Mucosa of descending colon (tissue), 3 donors: ENCODE measurements around the gene ROBO1. TPM values are rescaled to one million over a fixed set of nuclear protein-coding genes. Genes with fewer than 3 reads are reported as not detected.

Experiments used
- ATAC-seq: fragments of 200-7000 bp; cut with Tn5 transposase; one replicate; pipeline ENCODE4 v1.9.1; 2020; ENCODE audit warnings: mild to moderate bottlenecking, moderate library complexity
- DNase-seq, 3 donors: peaks; one replicate each; pipeline ENCODE4 v3.0.0-alpha.2; 2020
- H3K36me3 ChIP-seq: fragments of 200-600 bp; one replicate; pipeline ENCODE4 v1.8.0; 2021; ENCODE audit warnings: low read depth, mild to moderate bottlenecking
- H3K4me1 ChIP-seq: fragments of 200-600 bp; one replicate; pipeline ENCODE4 v1.8.0; 2021; ENCODE audit warnings: low read depth, mild to moderate bottlenecking
- H3K4me3 ChIP-seq: fragments of 200-600 bp; one replicate; pipeline ENCODE4 v1.8.0; 2021; ENCODE audit warnings: mild to moderate bottlenecking
- H3K9me3 ChIP-seq: fragments of 200-600 bp; one replicate; pipeline ENCODE4 v1.8.0; 2021; ENCODE audit warnings: mild to moderate bottlenecking
- CTCF ChIP-seq: fragments of 200-600 bp; IDR thresholded peaks from one replicate; pipeline ENCODE4 v1.8.0; 2022; ENCODE audit warnings: antibody characterized with exemption, mild to moderate bottlenecking
- intact Hi-C, 2 donors: fragments of 100-400 bp; cut with DNase I in 1 of 2; cut with micrococcal nuclease in 1 of 2; formaldehyde crosslinking; loops; one replicate each; pipeline versions ENCODE4 v1.11.0 to v1.11.1; 2022; cut with DNase I, micrococcal nuclease
- total RNA-seq, 3 donors: library from RNA; stranded (reverse); fragmentation: NEBNext Ultra II Directional in 2 of 3; extraction: Animal tissue kit (Norgen Biotek cat#: 25700) in 2 of 3; gene quantifications; one replicate each; pipeline versions ENCODE4 v1.2.1 to v1.2.4, GENCODE V29; 2021 to 2023
- donor health status: DM: no; HTN: no; CAD: no; lungs with moderate emphysema.
- donor health status: DM: no; HTN: no; CAD: no.
- donor health status: DM: no; HTN: yes; CAD: no.

Gene ROBO1
- total RNA-seq, 3 donors from 2014 or later: 4.3 to 22.7 (median 10.1) TPM

DNA sequence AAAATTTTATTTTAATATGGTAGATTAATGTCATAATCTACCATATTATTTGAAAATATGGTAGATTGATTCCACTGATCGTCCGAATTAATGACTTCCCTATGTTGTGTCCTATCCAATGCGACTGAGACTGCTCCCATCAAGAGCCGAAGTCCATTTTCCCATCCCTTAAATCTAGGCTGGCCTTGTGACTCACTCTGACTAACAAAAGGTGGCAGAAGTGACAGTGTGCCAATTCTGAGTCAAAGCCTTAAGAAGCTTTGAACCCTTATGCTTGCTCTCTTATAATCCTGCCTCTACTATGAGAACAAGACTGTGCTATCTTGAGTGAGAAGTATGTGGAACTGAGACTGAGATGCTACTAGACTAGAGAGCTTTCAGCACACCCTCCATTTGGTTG lies 387.2 kb downstream of the ROBO1 start:
- DNase-seq (no peak), ATAC-seq (no peak)
- H3K4me1 ChIP-seq: no peaks in the 10 kb centered on the region
- H3K4me3 ChIP-seq: no peak overlapping the region
- intact Hi-C loops: no loop called here
- H3K36me3 ChIP-seq: no peaks in the 10 kb centered on the region
- no peak for TF ChIP-seq CTCF
- H3K9me3 ChIP-seq: no peaks in the 10 kb centered on the region

- TF ChIP-seq CTCF: no peak
- DNase-seq (no peak), ATAC-seq (no peak)
- no peaks in the 10 kb centered on the region for H3K4me1 ChIP-seq
- intact Hi-C loops: no loop called here
- H3K9me3 ChIP-seq: no peaks in the 10 kb centered on the region
- no peaks in the 10 kb centered on the region for H3K36me3 ChIP-seq
- no peak overlapping the region for H3K4me3 ChIP-seq
These were observed 389.7 kb downstream of the ROBO1 start for GRCh38 chr3:79378064-79378463.

- DNase-seq (no peak), ATAC-seq (no peak)
- H3K36me3 ChIP-seq: no peaks in the 10 kb centered on the region
- H3K4me3 ChIP-seq: no peak overlapping the region
- no peaks in the 10 kb centered on the region for H3K4me1 ChIP-seq
- intact Hi-C loops: loop anchor here (10.0 kb wide), 1 partner anchor 285 kb away; no protein-coding TSS in a partner anchor
- TF ChIP-seq CTCF: no peak
- H3K9me3 ChIP-seq: no peaks in the 10 kb centered on the region
These were observed 398.5 kb downstream of the ROBO1 start for GRCh38 chr3:79369306-79369705.

DNA sequence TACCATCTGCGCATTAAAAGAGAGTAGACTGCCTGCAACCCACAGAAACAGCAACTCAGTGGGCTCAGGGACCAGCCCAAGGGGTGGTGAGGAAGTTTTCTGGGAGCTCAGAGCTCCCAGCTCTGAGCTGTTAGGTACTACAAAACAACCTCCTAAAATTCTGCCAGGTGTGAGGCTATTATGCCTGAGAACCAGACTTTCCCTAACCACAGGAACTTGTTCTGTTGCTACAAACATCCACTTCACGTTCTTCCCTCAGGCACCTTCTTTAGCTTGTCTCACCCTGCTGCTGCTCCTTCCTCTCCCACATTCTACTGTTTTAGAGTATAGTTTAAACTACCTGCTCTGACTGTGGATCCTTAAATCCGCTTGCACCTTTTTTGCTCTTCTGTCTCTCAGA lies 399.4 kb downstream of the ROBO1 start:
- intact Hi-C loops: loop anchor here (10.0 kb wide), 1 partner anchor 284 kb away; no protein-coding TSS in a partner anchor
- ATAC-seq: no peak

GRCh38 chr3:79367803-79368202 lies 400.0 kb downstream of the ROBO1 start:
- no peaks in the 10 kb centered on the region for H3K4me1 ChIP-seq
- no peaks in the 10 kb centered on the region for H3K9me3 ChIP-seq
- ATAC-seq (no peak), DNase-seq (no peak)
- no peak overlapping the region for H3K4me3 ChIP-seq
- no peak for TF ChIP-seq CTCF
- intact Hi-C loops: loop anchor here (10.0 kb wide), 1 partner anchor 283 kb away; no protein-coding TSS in a partner anchor
- no peaks in the 10 kb centered on the region for H3K36me3 ChIP-seq

More for the DNA sequence above, 399.4 kb downstream of the ROBO1 start:
- Histone ChIP-seq H3K4me1 (no peaks in the 10 kb centered on the region), H3K36me3 (no peaks in the 10 kb centered on the region), H3K4me3 (no peak overlapping the region), H3K9me3 (no peaks in the 10 kb centered on the region)
- no peak for TF ChIP-seq CTCF
- DNase-seq: no peak

- no peaks in the 10 kb centered on the region for H3K4me1 ChIP-seq
- no peaks in the 10 kb centered on the region for H3K9me3 ChIP-seq
- intact Hi-C loops: loop anchor here (10.0 kb wide), 1 partner anchor 282 kb away; no protein-coding TSS in a partner anchor
- H3K4me3 ChIP-seq: no peak overlapping the region
- DNase-seq: no peak
- ATAC-seq: no peak
- no peak for TF ChIP-seq CTCF
- H3K36me3 ChIP-seq: no peaks in the 10 kb centered on the region
These were observed 400.7 kb downstream of the ROBO1 start for GRCh38 chr3:79367066-79367465.
